HEK293 (cell line): ENCODE measurements around the gene SLC38A8.

Source experiments
- CTCF ChIA-PET: fragments of 350-600 bp; formaldehyde crosslinking; extraction: SDS; loops from one replicate; lab custom pipeline; 2021; ENCODE audit warnings: antibody characterized with exemption; lab: Yijun Ruan, JAX
- POLR2A ChIA-PET: fragments of 300-600 bp; formaldehyde crosslinking; extraction: SDS; loops from one replicate; lab custom pipeline; 2020; ENCODE audit warnings: antibody characterized with exemption, inconsistent platforms; lab: Yijun Ruan, JAX
- H3K27ac ChIP-seq: fragments of 200-500 bp; sonication (Bioruptor generic); 2 replicates; pipeline ENCODE4 v1.5.1; 2014; ENCODE audit warnings: low read depth, low read length, control low read depth, inconsistent platforms; ENCODE audit errors: extremely low read depth
- H3K36me3 ChIP-seq, 2 experiments: fragments of 200-500 bp in 1 of 2; sonication (Bioruptor generic) in 1 of 2; 1 replicate in 1 of 2; 2 replicates in 1 of 2; pipeline ENCODE4 v1.5.1; 2014 to 2017; ENCODE audit warnings: inconsistent platforms in 2 of 2, low read length in 2 of 2; ENCODE audit not compliant: control insufficient read depth in 2 of 2, insufficient read depth in 1 of 2
- H3K4me1 ChIP-seq: fragments of 200-500 bp; sonication (Bioruptor generic); 2 replicates; pipeline ENCODE4 v1.5.1; 2014; ENCODE audit warnings: mild to moderate bottlenecking, low read length, inconsistent platforms; ENCODE audit not compliant: control insufficient read depth, insufficient read depth
- H3K4me3 ChIP-seq: 2 replicates; pipeline ENCODE4 v1.5.1; 2011; ENCODE audit warnings: low read depth, mild to moderate bottlenecking, control low read depth, low read length, moderate library complexity
- H3K9me3 ChIP-seq: fragments of 200-500 bp; sonication (Bioruptor generic); 2 replicates; pipeline ENCODE4 v1.5.1; 2014; ENCODE audit warnings: low read depth, low read length, inconsistent platforms; ENCODE audit not compliant: control insufficient read depth, insufficient read depth
- EGR2 ChIP-seq: fragments of 450-650 bp; formaldehyde crosslinking; IDR thresholded peaks from 2 replicates; pipeline ENCODE4 v1.5.1; 2016; ENCODE audit warnings: low read depth, missing biosample characterization, missing genetic modification characterization
- GLI2 ChIP-seq: fragments of 450-650 bp; formaldehyde crosslinking; IDR thresholded peaks from 2 replicates; pipeline ENCODE4; 2017; ENCODE audit warnings: missing biosample characterization, missing genetic modification characterization, low read depth, borderline replicate concordance
- INSM2 ChIP-seq: fragments of 450-650 bp; formaldehyde crosslinking; IDR thresholded peaks from 2 replicates; pipeline ENCODE4 v1.5.1; 2016; ENCODE audit warnings: missing biosample characterization, missing genetic modification characterization
- PRDM10 ChIP-seq: fragments of 450-650 bp; formaldehyde crosslinking; IDR thresholded peaks from 2 replicates; pipeline ENCODE4 v1.5.1; 2016; ENCODE audit warnings: missing biosample characterization, missing genetic modification characterization
- SCRT1 ChIP-seq: fragments of 450-650 bp; formaldehyde crosslinking; IDR thresholded peaks from 2 replicates; pipeline ENCODE4 v1.5.1; 2016; ENCODE audit warnings: missing biosample characterization, missing genetic modification characterization, borderline replicate concordance
- SCRT2 ChIP-seq: fragments of 450-650 bp; formaldehyde crosslinking; IDR thresholded peaks from 2 replicates; pipeline ENCODE4 v1.5.1; 2016; ENCODE audit warnings: missing biosample characterization, missing genetic modification characterization
- ZBTB10 ChIP-seq: fragments of 450-650 bp; formaldehyde crosslinking; IDR thresholded peaks from 2 replicates; pipeline ENCODE4 v1.5.1; 2016; ENCODE audit warnings: missing biosample characterization, missing genetic modification characterization
- ZNF114 ChIP-seq: fragments of 450-650 bp; formaldehyde crosslinking; IDR thresholded peaks from 2 replicates; pipeline ENCODE4 v1.5.0; 2017; ENCODE audit warnings: missing biosample characterization, missing genetic modification characterization
- ZNF121 ChIP-seq: fragments of 450-650 bp; formaldehyde crosslinking; IDR thresholded peaks from 2 replicates; pipeline ENCODE4 v1.5.1; 2016; ENCODE audit warnings: missing biosample characterization, missing genetic modification characterization
- ZNF146 ChIP-seq: fragments of 450-650 bp; formaldehyde crosslinking; IDR thresholded peaks from 2 replicates; pipeline ENCODE4 v1.5.1; 2016; ENCODE audit warnings: missing biosample characterization, missing genetic modification characterization
- ZNF211 ChIP-seq: fragments of 450-650 bp; formaldehyde crosslinking; IDR thresholded peaks from 2 replicates; pipeline ENCODE4 v1.5.1; 2016; ENCODE audit warnings: low read depth, missing biosample characterization, missing genetic modification characterization
- ZNF239 ChIP-seq: fragments of 450-650 bp; formaldehyde crosslinking; IDR thresholded peaks from 2 replicates; pipeline ENCODE4 v1.5.1; 2016; ENCODE audit warnings: missing biosample characterization, missing genetic modification characterization
- ZNF324 ChIP-seq: fragments of 450-650 bp; formaldehyde crosslinking; IDR thresholded peaks from 2 replicates; pipeline ENCODE4 v1.5.1; 2016; ENCODE audit warnings: missing biosample characterization, missing genetic modification characterization
- ZNF423 ChIP-seq: fragments of 450-650 bp; formaldehyde crosslinking; IDR thresholded peaks from 2 replicates; pipeline ENCODE4 v1.5.1; 2016; ENCODE audit warnings: missing biosample characterization, missing genetic modification characterization
- ZNF510 ChIP-seq: fragments of 450-650 bp; formaldehyde crosslinking; IDR thresholded peaks from 2 replicates; pipeline ENCODE4 v1.5.1; 2018; ENCODE audit warnings: mild to moderate bottlenecking, missing genetic modification characterization, missing biosample characterization; ENCODE audit not compliant: insufficient replicate concordance
- ZNF621 ChIP-seq: fragments of 450-650 bp; formaldehyde crosslinking; IDR thresholded peaks from 2 replicates; pipeline ENCODE4 v1.5.1; 2017; ENCODE audit warnings: missing biosample characterization, missing genetic modification characterization
- ZNF629 ChIP-seq: fragments of 450-650 bp; formaldehyde crosslinking; IDR thresholded peaks from 2 replicates; pipeline ENCODE4 v1.5.1; 2017; ENCODE audit warnings: missing biosample characterization, missing genetic modification characterization
- ZNF747 ChIP-seq: fragments of 450-650 bp; formaldehyde crosslinking; IDR thresholded peaks from 2 replicates; pipeline ENCODE4 v1.5.1; 2016; ENCODE audit warnings: missing biosample characterization, missing genetic modification characterization
- ZNF777 ChIP-seq: fragments of 450-650 bp; formaldehyde crosslinking; IDR thresholded peaks from 2 replicates; pipeline ENCODE4 v1.5.1; 2017; ENCODE audit warnings: missing biosample characterization, missing genetic modification characterization, borderline replicate concordance
- ZNF830 ChIP-seq: fragments of 450-650 bp; IDR thresholded peaks from 2 replicates; pipeline ENCODE4 v1.5.0; 2018; ENCODE audit warnings: missing biosample characterization, missing genetic modification characterization, low read depth, mild to moderate bottlenecking, moderate library complexity

Gene SLC38A8

GRCh38 chr16:84058211-84058610, 15.6 kb upstream of the SLC38A8 start:
- Histone ChIP-seq H3K4me3 (no peak overlapping the region), H3K27ac (no peak overlapping the region), H3K9me3 (no peaks in the 10 kb centered on the region), H3K4me1 (no peaks in the 10 kb centered on the region), H3K36me3 (peaks cover 7 to 98% of the 10 kb centered on the region in 2 experiments; a peak in 2 of 3 replicates)
- TF ChIP-seq ZNF239 (tag by site-specific recombination) (no peak), GLI2 (tag by site-specific recombination) (no peak), ZNF324 (no peak), SCRT2 (tag by site-specific recombination) (no peak), ZNF146 (no peak), ZNF114 (tag by site-specific recombination) (no peak), EGR2 (no peak), ZNF621 (tag by site-specific recombination) (no peak), SCRT1 (no peak), ZNF121 (tag by site-specific recombination) (no peak), ZBTB10 (no peak), INSM2 (tag by site-specific recombination) (no peak), ZNF777 (no peak), ZNF423 (tag by site-specific recombination) (no peak)
- POLR2A ChIA-PET: interaction anchor here (1.1 kb wide), 1 partner anchor 44 kb away, joined by 3 read pairs; no protein-coding TSS in a partner anchor
- CTCF ChIA-PET: interaction anchor here (0.7 to 4.8 kb wide), 4 partner anchors 14 to 104 kb away, joined by 3 to 36 read pairs (median 4); no protein-coding TSS in a partner anchor

GRCh38 chr16:84056933-84057332, 14.3 kb upstream of the SLC38A8 start:
- Histone ChIP-seq H3K9me3 (no peaks in the 10 kb centered on the region), H3K27ac (no peak overlapping the region), H3K4me3 (no peak overlapping the region), H3K4me1 (no peaks in the 10 kb centered on the region), H3K36me3 (peaks cover 4 to 99% of the 10 kb centered on the region in 2 experiments; a peak in 2 of 3 replicates)
- POLR2A ChIA-PET: no interaction called here
- no peak for TF ChIP-seq ZNF510 (tag by site-specific recombination)
- no peak for TF ChIP-seq PRDM10 (tag by site-specific recombination)
- no peak for TF ChIP-seq ZNF830 (tag by site-specific recombination)
- TF ChIP-seq ZNF629 (tag by site-specific recombination): no peak
- no peak for TF ChIP-seq ZNF777
- TF ChIP-seq ZNF747: no peak
- TF ChIP-seq ZNF211 (tag by site-specific recombination): no peak
- CTCF ChIA-PET: interaction anchor here (0.5 to 1.6 kb wide), 6 partner anchors 9 to 103 kb away, joined by 3 to 8 read pairs (median 4); partner anchors contain the start of genes DNAAF1 and HSDL1
